Duodenal mucosa (tissue), 2 donors: ENCODE measurements around the gene RNF217.

Experiments used
- H3K27ac ChIP-seq: one replicate; pipeline ENCODE4 v1.7.0; 2013; ENCODE audit warnings: low read depth, low read length
- H3K27me3 ChIP-seq, 2 donors: one replicate each; pipeline ENCODE4 v1.7.0; 2013; ENCODE audit warnings: low read length in 2 of 2, control low read depth in 1 of 2; ENCODE audit not compliant: insufficient read depth in 2 of 2, control insufficient read depth in 1 of 2
- H3K36me3 ChIP-seq, 2 donors: one replicate each; pipeline ENCODE4 v1.7.0; 2013; ENCODE audit warnings: low read length in 2 of 2, control low read depth in 1 of 2; ENCODE audit not compliant: insufficient read depth in 2 of 2, control insufficient read depth in 1 of 2
- H3K4me1 ChIP-seq, 2 donors: one replicate each; pipeline ENCODE4 v1.7.0; 2013; ENCODE audit warnings: low read length in 2 of 2, control low read depth in 1 of 2; ENCODE audit not compliant: insufficient read depth in 2 of 2, control insufficient read depth in 1 of 2
- H3K4me3 ChIP-seq, 2 donors: one replicate each; pipeline ENCODE4 v1.7.0; 2013; ENCODE audit warnings: low read length in 2 of 2, low read depth in 1 of 2
- H3K9ac ChIP-seq, 2 donors: one replicate each; pipeline ENCODE4 v1.7.0; 2013; ENCODE audit warnings: low read length in 2 of 2, low read depth in 1 of 2
- H3K9me3 ChIP-seq, 2 donors: one replicate each; pipeline ENCODE4 v1.7.0; 2013; ENCODE audit warnings: low read length in 2 of 2, control low read depth in 1 of 2; ENCODE audit not compliant: control insufficient read depth in 1 of 2

Gene RNF217

GRCh38 chr6:124987999-124988591 lies 25.9 kb downstream of the RNF217 start:
- no peaks in the 10 kb centered on the region for H3K9me3 ChIP-seq
- no peaks in the 10 kb centered on the region for H3K36me3 ChIP-seq
- H3K27me3 ChIP-seq: no peaks in the 10 kb centered on the region
- no peaks in the 10 kb centered on the region for H3K4me1 ChIP-seq
- no peak overlapping the region for H3K27ac ChIP-seq
- H3K4me3 ChIP-seq: no peak overlapping the region
- no peak overlapping the region for H3K9ac ChIP-seq

GRCh38 chr6:124989136-124989983 lies 27.1 kb downstream of the RNF217 start:
- Histone ChIP-seq H3K9me3 (no peaks in the 10 kb centered on the region), H3K36me3 (no peaks in the 10 kb centered on the region), H3K4me1 (no peaks in the 10 kb centered on the region), H3K27ac (no peak overlapping the region), H3K9ac (no peak overlapping the region), H3K27me3 (no peaks in the 10 kb centered on the region), H3K4me3 (no peak overlapping the region)

- Histone ChIP-seq H3K4me3 (no peak overlapping the region), H3K9me3 (no peaks in the 10 kb centered on the region), H3K4me1 (no peaks in the 10 kb centered on the region), H3K27me3 (no peaks in the 10 kb centered on the region), H3K36me3 (no peaks in the 10 kb centered on the region), H3K27ac (no peak overlapping the region), H3K9ac (no peak overlapping the region)
Measured at GRCh38 chr6:124990988-124991387, 28.8 kb downstream of the RNF217 start.

- Histone ChIP-seq H3K36me3 (no peaks in the 10 kb centered on the region), H3K9ac (no peak overlapping the region), H3K27ac (no peak overlapping the region), H3K4me3 (no peak overlapping the region), H3K9me3 (no peaks in the 10 kb centered on the region), H3K4me1 (no peaks in the 10 kb centered on the region), H3K27me3 (no peaks in the 10 kb centered on the region)
Measured at GRCh38 chr6:124991764-124992295, 29.6 kb downstream of the RNF217 start.

GRCh38 chr6:124993327-124993726 lies 31.1 kb downstream of the RNF217 start:
- H3K27ac ChIP-seq: no peak overlapping the region
- no peak overlapping the region for H3K9ac ChIP-seq
- H3K9me3 ChIP-seq: no peaks in the 10 kb centered on the region
- no peaks in the 10 kb centered on the region for H3K36me3 ChIP-seq
- no peak overlapping the region for H3K4me3 ChIP-seq
- H3K4me1 ChIP-seq: no peaks in the 10 kb centered on the region
- H3K27me3 ChIP-seq: no peaks in the 10 kb centered on the region

- Histone ChIP-seq H3K4me1 (peaks cover 6 to 10% of the 10 kb centered on the region in 2 donors), H3K27ac (no peak overlapping the region), H3K4me3 (no peak overlapping the region)
Measured at GRCh38 chr6:124994648-124995047, 32.4 kb downstream of the RNF217 start.

GRCh38 chr6:124995131-124995530 lies 32.9 kb downstream of the RNF217 start:
- Histone ChIP-seq H3K4me1 (peaks cover 6 to 10% of the 10 kb centered on the region in 2 donors), H3K4me3 (no peak overlapping the region), H3K36me3 (no peaks in the 10 kb centered on the region), H3K27ac (no peak overlapping the region), H3K27me3 (no peaks in the 10 kb centered on the region), H3K9me3 (no peaks in the 10 kb centered on the region), H3K9ac (no peak overlapping the region)

More at GRCh38 chr6:124994648-124995047, 32.4 kb downstream of the RNF217 start:
- Histone ChIP-seq H3K9me3 (no peaks in the 10 kb centered on the region), H3K9ac (no peak overlapping the region), H3K36me3 (no peaks in the 10 kb centered on the region), H3K27me3 (no peaks in the 10 kb centered on the region)

GRCh38 chr6:124995645-124996325 lies 33.5 kb downstream of the RNF217 start:
- H3K9ac ChIP-seq: no peak overlapping the region
- H3K36me3 ChIP-seq: no peaks in the 10 kb centered on the region
- no peaks in the 10 kb centered on the region for H3K27me3 ChIP-seq
- H3K27ac ChIP-seq: no peak overlapping the region
- peaks cover 6 to 10% of the 10 kb centered on the region in 2 donors for H3K4me1 ChIP-seq
- no peak overlapping the region for H3K4me3 ChIP-seq
- no peaks in the 10 kb centered on the region for H3K9me3 ChIP-seq

GRCh38 chr6:124996411-124996810 lies 34.2 kb downstream of the RNF217 start:
- no peak overlapping the region for H3K9ac ChIP-seq
- H3K4me3 ChIP-seq: no peak overlapping the region
- H3K4me1 ChIP-seq: peaks cover 6 to 10% of the 10 kb centered on the region in 2 donors
- no peaks in the 10 kb centered on the region for H3K9me3 ChIP-seq
- no peak overlapping the region for H3K27ac ChIP-seq
- H3K27me3 ChIP-seq: no peaks in the 10 kb centered on the region
- no peaks in the 10 kb centered on the region for H3K36me3 ChIP-seq
